DMS53 treated with DMSO at 0.1 percent for 48 hours (cell line): ENCODE data around the gene WNK3.

Source experiments
- DNase-seq: peaks from one replicate; lab custom pipeline; 2025; ENCODE audit not compliant: unreplicated experiment; lab: John Stamatoyannopoulos, UW

The WNK3 gene

GRCh38 chrX:54171527-54172250, 186.2 kb downstream of the WNK3 start:
- no peak for DNase-seq

- DNase-seq, result no peak
These were observed 186.8 kb downstream of the WNK3 start for GRCh38 chrX:54171091-54171490.

- no peak for DNase-seq
These were observed 190.9 kb downstream of the WNK3 start for GRCh38 chrX:54166915-54167314.

DNA sequence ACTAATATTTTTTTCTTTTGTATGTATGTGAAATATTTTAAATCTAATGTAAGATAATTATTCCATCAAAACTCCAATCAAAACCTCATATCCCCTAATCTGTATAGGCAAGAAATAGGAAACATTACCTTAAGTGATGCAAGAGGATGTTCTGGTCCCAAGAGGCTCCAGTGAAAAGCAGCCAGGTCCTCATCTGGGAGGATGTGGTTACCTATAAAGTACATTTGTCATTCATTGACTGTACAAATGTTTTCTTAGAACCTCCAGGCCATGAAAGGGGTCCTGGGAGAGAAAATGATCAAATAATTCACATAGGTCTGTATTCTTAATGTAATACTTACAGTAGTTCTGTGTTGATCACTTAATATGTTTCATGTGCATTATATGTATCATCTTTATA, 200.3 kb downstream of the WNK3 start:
- no peak for DNase-seq
